ENCODE results near the gene MYH7B.

DNA sequence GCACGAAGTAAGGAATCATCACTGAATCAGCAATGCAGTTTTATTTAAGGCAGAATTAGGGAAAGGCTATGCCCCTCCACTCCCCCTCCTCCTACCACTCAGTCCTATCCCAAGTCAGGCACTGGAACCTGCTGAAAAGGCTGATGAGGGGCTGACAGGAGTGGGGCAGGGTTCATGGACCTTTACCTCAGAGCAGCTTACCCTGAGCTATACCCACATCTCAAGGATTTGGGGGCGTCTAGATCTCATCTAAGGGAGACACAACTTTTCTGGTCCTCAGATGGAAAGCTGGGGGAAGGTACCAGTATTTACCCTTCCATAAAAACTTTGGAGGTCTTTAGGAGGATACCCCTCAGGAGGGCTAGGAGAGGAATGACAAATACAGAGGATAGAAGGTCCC lies 27.3 kb upstream of the MYH7B start:
- TF ChIP-seq, protein P1, sequence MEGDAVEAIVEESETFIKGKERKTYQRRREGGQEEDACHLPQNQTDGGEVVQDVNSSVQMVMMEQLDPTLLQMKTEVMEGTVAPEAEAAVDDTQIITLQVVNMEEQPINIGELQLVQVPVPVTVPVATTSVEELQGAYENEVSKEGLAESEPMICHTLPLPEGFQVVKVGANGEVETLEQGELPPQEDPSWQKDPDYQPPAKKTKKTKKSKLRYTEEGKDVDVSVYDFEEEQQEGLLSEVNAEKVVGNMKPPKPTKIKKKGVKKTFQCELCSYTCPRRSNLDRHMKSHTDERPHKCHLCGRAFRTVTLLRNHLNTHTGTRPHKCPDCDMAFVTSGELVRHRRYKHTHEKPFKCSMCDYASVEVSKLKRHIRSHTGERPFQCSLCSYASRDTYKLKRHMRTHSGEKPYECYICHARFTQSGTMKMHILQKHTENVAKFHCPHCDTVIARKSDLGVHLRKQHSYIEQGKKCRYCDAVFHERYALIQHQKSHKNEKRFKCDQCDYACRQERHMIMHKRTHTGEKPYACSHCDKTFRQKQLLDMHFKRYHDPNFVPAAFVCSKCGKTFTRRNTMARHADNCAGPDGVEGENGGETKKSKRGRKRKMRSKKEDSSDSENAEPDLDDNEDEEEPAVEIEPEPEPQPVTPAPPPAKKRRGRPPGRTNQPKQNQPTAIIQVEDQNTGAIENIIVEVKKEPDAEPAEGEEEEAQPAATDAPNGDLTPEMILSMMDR (IDR thresholded peaks at IDR 0.05) = no peak
- TF ChIP-seq POLR2AphosphoS5 (IDR thresholded peaks at IDR 0.05) = no peak
- TF ChIP-seq POLR2A (IDR thresholded peaks at IDR 0.05) = no peak
